ENCODE results near the gene UBE2QL1. TPM values are rescaled to one million over a fixed set of nuclear protein-coding genes. Genes with fewer than 3 reads are reported as not detected.

The UBE2QL1 gene
- total RNA-seq, 1 donor from 2014 or later = 0.17 TPM

DNA sequence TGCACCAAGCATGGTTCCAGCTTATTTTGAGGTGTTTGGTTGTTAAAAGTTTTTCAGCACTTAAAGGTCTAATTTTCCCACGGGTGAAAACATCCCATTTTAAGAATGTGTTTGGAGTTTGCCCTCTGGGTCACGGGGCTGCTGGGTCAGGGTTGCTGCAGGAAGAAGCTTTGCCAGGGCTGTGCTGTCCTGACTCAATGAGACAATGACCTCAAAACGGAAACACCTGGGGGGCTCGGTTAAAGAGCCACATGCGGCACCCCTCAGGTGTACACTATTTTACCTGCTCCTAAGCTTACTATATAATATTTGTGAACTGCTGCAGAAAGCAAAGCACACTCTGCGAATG, 27.6 kb downstream of the UBE2QL1 start:
- Histone ChIP-seq H3K27me3 (ENCODE audit: control insufficient read depth, insufficient read depth, low read length) (no peaks in the 10 kb centered on the region), H3K4me3 (ENCODE audit: low read depth, low read length) (no peak overlapping the region), H3K36me3 (ENCODE audit: control insufficient read depth, insufficient read depth, low read length) (no peaks in the 10 kb centered on the region)
- TF ChIP-seq, protein P1, sequence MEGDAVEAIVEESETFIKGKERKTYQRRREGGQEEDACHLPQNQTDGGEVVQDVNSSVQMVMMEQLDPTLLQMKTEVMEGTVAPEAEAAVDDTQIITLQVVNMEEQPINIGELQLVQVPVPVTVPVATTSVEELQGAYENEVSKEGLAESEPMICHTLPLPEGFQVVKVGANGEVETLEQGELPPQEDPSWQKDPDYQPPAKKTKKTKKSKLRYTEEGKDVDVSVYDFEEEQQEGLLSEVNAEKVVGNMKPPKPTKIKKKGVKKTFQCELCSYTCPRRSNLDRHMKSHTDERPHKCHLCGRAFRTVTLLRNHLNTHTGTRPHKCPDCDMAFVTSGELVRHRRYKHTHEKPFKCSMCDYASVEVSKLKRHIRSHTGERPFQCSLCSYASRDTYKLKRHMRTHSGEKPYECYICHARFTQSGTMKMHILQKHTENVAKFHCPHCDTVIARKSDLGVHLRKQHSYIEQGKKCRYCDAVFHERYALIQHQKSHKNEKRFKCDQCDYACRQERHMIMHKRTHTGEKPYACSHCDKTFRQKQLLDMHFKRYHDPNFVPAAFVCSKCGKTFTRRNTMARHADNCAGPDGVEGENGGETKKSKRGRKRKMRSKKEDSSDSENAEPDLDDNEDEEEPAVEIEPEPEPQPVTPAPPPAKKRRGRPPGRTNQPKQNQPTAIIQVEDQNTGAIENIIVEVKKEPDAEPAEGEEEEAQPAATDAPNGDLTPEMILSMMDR (IDR thresholded peaks at IDR 0.05; ENCODE audit: insufficient read depth, low read length, poor library complexity, severe bottlenecking) = no peak
- no peak for DNase-seq (ENCODE audit: low read depth)

DNA sequence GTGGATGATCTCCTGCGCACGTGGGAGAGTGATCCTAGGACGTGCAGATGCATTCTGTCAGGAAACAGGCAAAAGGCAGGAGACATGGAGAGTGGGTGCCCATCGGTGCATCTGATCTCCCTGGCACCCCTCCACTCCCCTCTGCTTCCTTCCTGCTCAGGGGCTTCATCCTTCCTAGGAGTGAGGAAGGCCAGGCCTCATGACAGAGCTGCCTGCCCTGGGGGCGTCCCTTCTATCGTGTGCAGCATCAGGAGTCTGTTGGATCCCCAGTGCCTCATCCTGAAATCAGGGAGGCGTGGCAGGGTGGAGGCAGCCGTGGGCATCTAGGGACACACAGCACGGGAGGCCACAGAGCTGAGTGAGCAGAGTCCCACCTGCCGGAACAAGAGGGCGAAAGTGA, 30.1 kb downstream of the UBE2QL1 start:
- Histone ChIP-seq H3K4me3 (ENCODE audit: low read depth, low read length) (no peak overlapping the region), H3K27me3 (ENCODE audit: control insufficient read depth, insufficient read depth, low read length) (no peaks in the 10 kb centered on the region), H3K36me3 (ENCODE audit: control insufficient read depth, insufficient read depth, low read length) (no peaks in the 10 kb centered on the region)
- TF ChIP-seq, protein P1 (IDR thresholded peaks at IDR 0.05; ENCODE audit: insufficient read depth, low read length, poor library complexity, severe bottlenecking) = no peak
- no peak for DNase-seq (ENCODE audit: low read depth)

DNA sequence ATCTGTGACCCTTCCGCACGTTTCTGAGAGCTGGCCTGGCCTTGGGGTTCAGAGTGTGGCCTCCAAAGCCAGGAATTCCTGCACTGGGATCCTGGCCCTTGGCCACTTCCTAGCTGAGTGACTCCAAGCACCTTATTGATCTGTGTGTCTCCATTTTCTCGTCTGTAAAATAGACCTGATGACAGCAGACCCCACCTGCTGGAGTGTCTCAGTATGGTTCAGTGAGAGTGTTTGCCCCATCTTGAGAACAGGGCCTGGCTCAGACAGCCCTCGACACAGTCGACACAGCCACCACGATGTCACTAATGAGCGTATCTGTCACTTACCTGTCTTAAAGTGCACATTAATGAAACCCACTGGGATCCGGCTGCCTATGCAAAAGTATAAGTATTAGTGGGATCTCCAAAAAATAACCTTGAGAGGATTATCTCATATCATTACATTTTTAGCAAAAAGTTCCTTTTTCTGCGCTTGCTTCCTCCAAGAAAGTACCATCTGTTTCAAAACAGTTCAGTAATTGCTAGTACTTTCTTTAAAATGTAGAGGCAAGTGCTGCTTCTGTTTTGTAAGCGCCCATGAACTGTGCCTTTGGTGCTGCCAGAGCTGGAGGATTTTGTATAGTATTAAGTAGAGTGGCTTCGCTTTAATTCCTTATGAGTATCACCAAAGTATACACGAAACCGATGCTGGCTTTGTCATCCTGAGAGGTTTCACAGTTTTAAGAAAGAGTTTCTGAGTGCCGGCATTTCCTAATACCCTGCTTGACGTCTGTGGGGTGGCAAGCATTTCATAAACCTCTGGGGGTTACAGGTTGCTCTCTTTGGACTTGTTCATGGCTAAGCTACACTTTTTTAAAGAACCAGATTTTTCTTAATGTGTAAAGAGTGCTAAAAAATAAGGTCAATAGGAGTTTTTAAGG, 31.7 kb downstream of the UBE2QL1 start:
- Histone ChIP-seq H3K36me3 (ENCODE audit: control insufficient read depth, insufficient read depth, low read length) (no peaks in the 10 kb centered on the region), H3K27me3 (ENCODE audit: control insufficient read depth, insufficient read depth, low read length) (no peaks in the 10 kb centered on the region), H3K4me3 (ENCODE audit: low read depth, low read length) (no peak overlapping the region)
- TF ChIP-seq, protein P1 (IDR thresholded peaks at IDR 0.05; ENCODE audit: insufficient read depth, low read length, poor library complexity, severe bottlenecking) = no peak
- no peak for DNase-seq (ENCODE audit: low read depth)

DNA sequence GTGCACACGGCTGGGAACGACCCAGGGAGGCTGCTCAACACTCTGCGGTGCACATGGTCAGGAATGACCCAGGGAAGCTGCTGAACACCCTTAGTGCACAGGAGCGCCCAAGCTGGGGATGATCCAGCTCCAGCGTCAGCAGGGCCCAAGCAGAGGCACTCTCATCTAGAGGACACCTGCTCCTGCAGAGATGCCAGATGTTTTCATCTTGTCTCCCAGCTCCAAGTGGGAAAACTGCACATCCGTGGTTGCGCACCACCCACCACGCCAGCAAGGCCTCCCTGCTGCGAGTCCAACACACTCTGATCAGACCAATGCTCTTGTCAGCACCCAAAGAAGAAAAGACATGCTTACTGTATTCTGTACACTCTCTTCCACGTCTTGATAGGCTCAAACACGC, 34.1 kb downstream of the UBE2QL1 start:
- Histone ChIP-seq H3K27me3 (ENCODE audit: control insufficient read depth, insufficient read depth, low read length) (no peaks in the 10 kb centered on the region), H3K4me3 (ENCODE audit: low read depth, low read length) (no peak overlapping the region), H3K36me3 (ENCODE audit: control insufficient read depth, insufficient read depth, low read length) (no peaks in the 10 kb centered on the region)
- DNase-seq (ENCODE audit: low read depth) = no peak
- TF ChIP-seq, protein P1 (IDR thresholded peaks at IDR 0.05; ENCODE audit: insufficient read depth, low read length, poor library complexity, severe bottlenecking) = no peak

DNA sequence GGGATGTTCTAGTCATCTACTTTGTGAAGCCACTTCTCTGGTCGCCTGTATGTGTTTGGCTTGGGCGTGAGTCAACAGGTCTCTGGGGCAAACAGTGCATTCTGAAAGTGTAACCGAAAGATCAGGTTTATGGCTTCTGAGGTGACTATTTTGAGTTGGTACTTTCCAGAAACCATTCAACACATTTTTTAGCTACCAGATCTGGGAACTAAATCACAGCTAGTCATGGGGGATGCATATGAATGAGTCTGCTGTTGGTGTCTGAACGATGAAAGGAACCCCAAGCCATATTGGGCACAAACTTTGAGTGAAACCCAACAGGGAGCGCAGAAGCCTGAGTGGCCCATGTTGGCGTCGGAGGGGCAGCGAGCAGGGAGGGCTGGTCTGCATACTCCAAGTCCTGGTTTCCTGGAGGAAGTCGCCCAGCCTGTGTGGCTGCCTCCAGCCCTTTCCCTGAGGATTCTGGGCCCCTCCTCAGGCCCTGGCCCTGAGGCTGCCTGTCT, 35.3 kb downstream of the UBE2QL1 start:
- H3K4me3 ChIP-seq (ENCODE audit: low read depth, low read length) = no peak overlapping the region
- no peak for DNase-seq (ENCODE audit: low read depth)
- H3K27me3 ChIP-seq (ENCODE audit: control insufficient read depth, insufficient read depth, low read length) = no peaks in the 10 kb centered on the region
- no peaks in the 10 kb centered on the region for H3K36me3 ChIP-seq (ENCODE audit: control insufficient read depth, insufficient read depth, low read length)
- TF ChIP-seq, protein P1 (IDR thresholded peaks at IDR 0.05; ENCODE audit: insufficient read depth, low read length, poor library complexity, severe bottlenecking) = no peak
